K562 (cell line): ENCODE data around the gene CNTD1. TPM values are rescaled to one million over a fixed set of nuclear protein-coding genes. Genes with fewer than 3 reads are reported as not detected.

Experiments
- CBX1 ChIP-seq: sonication (generic); IDR thresholded peaks from 2 replicates; pipeline ENCODE4 v1.6.1; 2016; ENCODE audit warnings: antibody characterized with exemption, low read depth, mild to moderate bottlenecking
- CCAR2 ChIP-seq: fragments of 200-400 bp; formaldehyde crosslinking; IDR thresholded peaks from 2 replicates; pipeline ENCODE4 v1.6.1; 2017; ENCODE audit warnings: mild to moderate bottlenecking, low read depth, low read length
- CHD7 ChIP-seq: fragments of 200-600 bp; sonication (generic); IDR thresholded peaks from one replicate; pipeline ENCODE4 v1.6.1; 2012; ENCODE audit warnings: mild to moderate bottlenecking, low read depth, low read length, inconsistent platforms
- GATAD2B ChIP-seq: fragments of 450-650 bp; IDR thresholded peaks from 2 replicates; pipeline ENCODE4 v1.6.1; 2017; ENCODE audit warnings: mild to moderate bottlenecking, borderline replicate concordance
- KDM5B ChIP-seq: fragments of 200-600 bp; sonication (generic); IDR thresholded peaks from 2 replicates; pipeline ENCODE4 v1.6.1; 2012; ENCODE audit warnings: low read depth, mild to moderate bottlenecking, moderate library complexity, low read length, control low read depth, inconsistent platforms; ENCODE audit not compliant: insufficient replicate concordance
- NCOA1 ChIP-seq: fragments of 450-650 bp; IDR thresholded peaks from 2 replicates; pipeline ENCODE4 v1.6.1; 2016; ENCODE audit warnings: low read depth
- NR3C1 ChIP-seq: sonication (generic); formaldehyde crosslinking; IDR thresholded peaks from 2 replicates; pipeline ENCODE4 v1.8.1; 2022; ENCODE audit warnings: missing genetic modification reagents
- PBX2 ChIP-seq, 2 experiments: IDR thresholded peaks in 1 of 2; conservative IDR thresholded peaks in 1 of 2; 2 replicates each; pipeline ENCODE4 v1.6.1; 2016; ENCODE audit warnings: low read depth in 2 of 2, mild to moderate bottlenecking in 1 of 2, missing compliant biosample characterization in 1 of 2, missing genetic modification characterization in 1 of 2, moderate library complexity in 1 of 2
- POLR2B ChIP-seq: fragments of 450-650 bp; IDR thresholded peaks from 2 replicates; pipeline ENCODE4 v1.6.1; 2018; ENCODE audit warnings: low read depth; ENCODE audit not compliant: partially characterized antibody
- SNAPC5 ChIP-seq: fragments of 250-450 bp; sonication (Bioruptor Pico); IDR thresholded peaks from 2 replicates; pipeline ENCODE4 v1.8.0; 2021; ENCODE audit warnings: moderate library complexity, mild to moderate bottlenecking, inconsistent platforms
- ZBED1 ChIP-seq: IDR thresholded peaks from 2 replicates; pipeline ENCODE4 v1.6.1; 2014
- ZNF146 ChIP-seq: IDR thresholded peaks from one replicate; pipeline ENCODE4 v1.6.1; 2018; ENCODE audit warnings: missing compliant biosample characterization; ENCODE audit not compliant: unreplicated experiment
- ZNF583 ChIP-seq: fragments of 250-450 bp; sonication (Bioruptor Pico); IDR thresholded peaks from 2 replicates; pipeline ENCODE4 v1.4.0; 2020
- polyA plus RNA-seq, 8 experiments: library from polyadenylated mRNA; depleted of rRNA in 4 of 8; stranded (reverse) in 5 of 8; unstranded in 3 of 8; fragments of >200 nt; fragmentation: Nextera tagmentation in 2 of 8; fragmentation: Illumina TruSeq in 1 of 8; extraction: Ambion mirVana in 2 of 8; extraction: Trizol in 1 of 8; gene quantifications; 2 replicates each; pipeline versions ENCODE4 v1.2.1 to v1.2.3, GENCODE V29; 2011 to 2014; ENCODE audit warnings: inconsistent platforms in 1 of 8, missing spikeins in 1 of 8
- total RNA-seq, 7 experiments: library from RNA; depleted of rRNA in 6 of 7; stranded (reverse); fragments of >200 nt in 6 of 7; fragmentation: Illumina TruSeq in 2 of 7; extraction: Trizol in 2 of 7; gene quantifications; 2 replicates each; pipeline versions ENCODE4 v1.2.1 to v1.2.3, GENCODE V29; 2011 to 2021; ENCODE audit warnings: low replicate concordance in 1 of 7

Gene CNTD1
- total and polyA plus RNA-seq, 9 of the 15 experiments (the other 6 are each of a cell fraction or from before 2014, with no cell fraction given) = 0.12 to 0.86 (median 0.41) TPM; not detected in 1

- no peak for TF ChIP-seq CHD7
- peak; percentile 64 for TF ChIP-seq KDM5B
- peak; percentile 97 for TF ChIP-seq NCOA1
- no peak for TF ChIP-seq ZNF583 (CRISPR knock-in tag)
- no peak for TF ChIP-seq SNAPC5 (CRISPR knock-in tag)
- no peak for TF ChIP-seq GATAD2B
- TF ChIP-seq ZBED1 = no peak
- no peak for TF ChIP-seq CBX1
- no peak for TF ChIP-seq PBX2 (CRISPR knock-in tag; IDR thresholded peaks at IDR 0.05; ENCODE audit: low read depth)
- TF ChIP-seq PBX2 (tag; conservative IDR thresholded peaks at IDR 0.05; ENCODE audit: low read depth) = no peak
- TF ChIP-seq CCAR2 = no peak
- no peak for TF ChIP-seq NR3C1 (CRISPR knock-in tag)
- no peak for TF ChIP-seq ZNF146 (CRISPR knock-in tag)
- peak; percentile 77 for TF ChIP-seq POLR2B
Observed at GRCh38 chr17:42832934-42833766, 34.5 kb downstream of the CNTD1 start, which contains the start of gene PSME3 (continued).
